GM18498 (cell line): ENCODE measurements around the gene LSAMP.

Experiments used
- ATAC-seq: cut with Tn5 transposase; IDR thresholded peaks from one replicate; pipeline ENCODE4 v1.9.1; 2021; ENCODE audit warnings: mild to moderate bottlenecking, moderate library complexity; ENCODE audit not compliant: unreplicated experiment

The LSAMP gene

DNA sequence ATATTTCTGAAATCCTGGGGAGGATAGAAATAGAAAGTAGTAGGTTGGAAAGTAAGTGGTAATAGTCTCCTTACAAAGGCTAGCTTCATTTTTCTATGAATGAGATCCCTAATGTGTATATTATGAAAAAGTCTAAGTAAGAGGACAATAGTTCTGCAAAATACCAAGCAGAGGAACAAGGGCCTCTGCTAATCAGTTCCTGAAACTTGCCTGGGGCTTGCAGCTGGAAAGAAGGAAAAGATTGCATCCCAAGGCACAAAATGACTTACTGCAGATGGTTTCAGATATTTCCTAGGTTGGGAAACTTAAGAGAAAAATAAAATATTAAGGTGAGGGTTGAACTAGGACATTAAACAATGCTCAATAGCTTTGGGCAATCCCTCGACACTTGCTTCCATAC lies 528.4 kb downstream of the LSAMP start:
- no peak for ATAC-seq

DNA sequence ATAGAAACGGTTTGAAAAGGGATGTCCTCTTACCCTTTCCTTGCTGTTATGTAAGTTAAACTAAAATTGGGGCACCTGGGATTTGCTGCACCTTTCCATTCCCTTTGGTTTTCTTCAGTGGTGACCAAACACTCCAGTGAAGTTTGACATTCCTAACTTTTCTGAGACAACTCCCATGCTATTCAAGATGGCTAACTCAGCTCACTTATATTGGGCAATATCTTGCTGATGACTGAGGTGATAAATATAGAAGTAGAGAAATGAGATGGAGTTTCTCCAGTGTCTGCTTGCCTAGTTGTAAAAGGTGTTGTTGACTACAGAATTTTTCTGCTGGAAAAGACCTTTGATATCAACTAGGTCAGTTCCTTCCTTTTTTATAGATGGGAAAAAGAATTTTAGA lies 530.2 kb downstream of the LSAMP start:
- ATAC-seq = no peak

DNA sequence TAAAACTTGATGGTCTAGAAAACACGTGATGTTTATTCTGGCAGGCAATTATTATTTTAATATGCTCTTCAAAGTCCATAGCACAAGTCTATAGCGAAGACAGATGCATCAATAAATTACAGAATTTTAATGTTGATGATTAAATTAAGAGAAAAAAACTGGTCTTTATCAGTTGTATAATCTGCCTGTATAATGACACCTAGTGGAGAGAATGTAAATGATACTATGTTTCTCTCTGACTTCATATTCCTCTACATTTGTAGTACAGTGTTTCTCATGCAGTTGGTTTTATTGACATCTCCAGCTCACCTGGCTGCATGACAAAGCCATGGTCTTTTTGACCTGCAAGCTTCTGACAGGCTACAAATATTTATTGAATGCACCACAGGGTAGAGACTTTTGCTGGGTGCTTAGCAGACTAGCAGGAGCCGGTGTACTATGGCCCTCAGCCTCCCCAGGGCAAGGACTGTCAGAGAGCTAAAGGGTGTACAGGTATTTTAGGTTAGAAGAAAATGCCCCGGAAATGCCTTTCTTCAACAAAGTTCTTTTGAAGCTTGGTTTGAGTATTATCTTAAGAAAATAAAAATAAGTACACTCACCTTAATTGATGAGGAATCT lies 532.1 kb downstream of the LSAMP start:
- no peak for ATAC-seq

DNA sequence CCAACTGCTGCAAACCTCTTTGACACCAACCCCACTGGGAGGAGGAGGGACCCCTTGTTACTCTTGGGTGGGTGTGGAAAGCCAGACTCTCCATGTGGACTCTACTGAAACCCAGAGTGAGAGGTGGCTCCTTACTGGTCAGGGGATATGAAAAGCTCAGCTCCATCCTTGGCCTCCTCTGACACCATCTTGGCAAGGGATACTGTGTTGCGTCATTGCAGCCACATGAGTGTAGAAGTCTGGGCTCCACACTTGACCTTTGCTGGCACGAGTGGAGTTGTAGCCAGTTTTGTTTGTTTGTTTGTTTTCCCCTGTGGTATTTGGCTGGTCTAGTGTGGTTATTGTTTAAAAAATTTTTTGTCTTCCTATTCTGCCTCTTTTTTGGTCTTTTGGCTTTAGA lies 532.9 kb downstream of the LSAMP start:
- no peak for ATAC-seq

DNA sequence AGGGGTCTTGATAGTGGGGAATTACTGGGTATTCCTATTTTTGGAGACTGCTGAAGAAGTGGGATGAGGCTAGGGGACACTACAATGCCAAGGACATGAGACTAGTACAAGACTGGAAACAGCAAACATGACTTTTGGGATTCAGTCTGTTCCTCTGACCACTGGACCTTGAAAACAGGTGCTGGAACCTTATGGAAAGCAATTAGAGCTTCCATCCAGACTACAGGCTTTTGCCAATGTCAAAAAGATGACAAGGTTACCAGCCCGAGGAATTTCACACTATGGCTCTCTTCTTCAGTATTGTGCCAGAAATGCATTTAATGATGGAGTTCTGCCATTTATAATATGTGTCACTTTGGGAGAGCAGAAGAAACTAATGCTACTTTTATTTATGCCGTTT lies 539.4 kb downstream of the LSAMP start:
- ATAC-seq = no peak

DNA sequence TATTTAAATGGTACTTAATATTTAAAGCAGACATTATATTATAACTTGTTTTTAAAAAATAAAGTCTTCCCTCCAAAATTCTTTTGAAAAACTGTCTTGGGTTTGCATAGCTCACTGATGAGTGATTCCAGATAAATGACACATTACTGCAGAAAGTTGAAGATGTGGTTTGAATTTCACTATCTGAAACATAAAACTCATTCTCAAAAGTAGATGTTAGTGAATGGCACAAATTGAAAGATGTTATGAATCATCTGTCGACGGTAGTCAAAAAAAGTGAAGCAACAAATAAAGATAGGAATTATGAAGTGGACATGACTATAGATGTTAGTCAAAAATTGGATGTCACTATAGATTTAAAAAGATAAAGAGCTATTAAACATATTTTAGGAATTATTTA lies 541.4 kb downstream of the LSAMP start:
- ATAC-seq = no peak

DNA sequence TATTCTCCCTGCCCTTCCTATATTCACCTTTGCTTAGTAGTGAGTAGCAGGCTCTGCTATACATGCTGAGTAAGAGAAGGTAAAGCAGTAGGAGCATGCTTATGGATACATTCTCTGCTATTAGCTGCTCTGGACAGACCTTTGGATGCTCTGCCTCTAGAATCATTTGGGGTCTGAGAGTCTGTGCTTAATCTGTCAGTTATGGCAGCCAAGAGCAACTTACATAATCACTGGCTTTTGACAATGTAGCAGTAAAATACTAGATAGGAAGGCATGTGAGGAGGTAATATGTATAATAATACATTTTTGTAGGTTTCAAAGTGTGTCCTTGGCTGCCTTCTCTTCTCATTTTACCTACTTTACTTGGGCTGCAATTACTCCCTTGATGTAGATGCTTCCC lies 544.3 kb downstream of the LSAMP start:
- no peak for ATAC-seq

DNA sequence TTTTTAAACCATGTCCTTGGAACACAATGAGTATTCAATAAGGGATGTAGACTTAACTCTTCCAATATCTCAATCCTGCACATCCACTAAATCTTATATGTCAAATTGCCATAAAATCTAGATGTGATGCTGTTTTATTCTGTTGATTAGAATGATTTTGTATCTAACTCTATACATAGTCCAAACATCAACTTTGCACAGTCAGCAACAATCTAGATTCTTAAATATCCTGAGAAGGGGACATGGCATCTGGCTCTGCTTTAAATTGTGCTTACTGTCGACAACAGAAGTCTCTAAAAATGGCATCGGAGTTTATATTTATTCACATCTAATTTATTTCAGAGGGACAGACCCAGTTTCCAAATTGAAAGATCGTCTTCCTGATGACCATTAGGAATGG lies 545.8 kb downstream of the LSAMP start:
- no peak for ATAC-seq

DNA sequence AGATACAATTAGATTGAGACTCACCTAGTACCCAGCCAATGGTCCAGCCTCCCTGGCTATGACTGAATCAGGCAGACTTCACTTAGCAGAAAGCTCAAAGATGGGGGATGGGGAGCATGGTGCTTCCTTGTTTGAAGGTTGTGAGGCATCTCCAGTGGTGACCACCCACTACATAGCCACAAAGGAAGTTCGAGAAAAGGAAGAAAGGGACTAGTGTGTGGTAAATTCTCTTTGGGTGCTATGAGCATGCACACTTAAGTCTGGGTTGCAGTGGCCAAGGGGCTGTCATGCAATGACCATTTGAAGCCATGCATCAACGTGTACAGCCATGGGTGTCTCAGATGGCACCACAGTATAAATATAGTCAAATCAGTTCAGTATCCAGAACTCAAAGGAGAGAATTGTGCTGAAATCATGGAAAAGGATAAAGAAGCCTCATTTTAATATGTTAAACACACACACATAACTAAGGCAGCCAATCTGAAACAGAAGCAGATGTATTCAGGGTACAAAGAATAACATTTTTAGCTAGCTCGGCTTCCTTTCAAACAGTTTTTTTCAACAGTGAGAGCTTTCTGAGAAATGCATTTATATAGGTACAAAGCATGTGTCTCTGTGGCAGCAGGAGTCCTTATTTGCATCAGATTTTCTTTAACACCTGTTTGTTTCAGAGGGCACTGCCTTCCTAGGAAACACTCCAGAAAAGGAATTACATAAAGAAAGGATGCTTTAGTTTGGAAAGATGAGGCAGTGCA lies 546.5 kb downstream of the LSAMP start:
- ATAC-seq = no peak

DNA sequence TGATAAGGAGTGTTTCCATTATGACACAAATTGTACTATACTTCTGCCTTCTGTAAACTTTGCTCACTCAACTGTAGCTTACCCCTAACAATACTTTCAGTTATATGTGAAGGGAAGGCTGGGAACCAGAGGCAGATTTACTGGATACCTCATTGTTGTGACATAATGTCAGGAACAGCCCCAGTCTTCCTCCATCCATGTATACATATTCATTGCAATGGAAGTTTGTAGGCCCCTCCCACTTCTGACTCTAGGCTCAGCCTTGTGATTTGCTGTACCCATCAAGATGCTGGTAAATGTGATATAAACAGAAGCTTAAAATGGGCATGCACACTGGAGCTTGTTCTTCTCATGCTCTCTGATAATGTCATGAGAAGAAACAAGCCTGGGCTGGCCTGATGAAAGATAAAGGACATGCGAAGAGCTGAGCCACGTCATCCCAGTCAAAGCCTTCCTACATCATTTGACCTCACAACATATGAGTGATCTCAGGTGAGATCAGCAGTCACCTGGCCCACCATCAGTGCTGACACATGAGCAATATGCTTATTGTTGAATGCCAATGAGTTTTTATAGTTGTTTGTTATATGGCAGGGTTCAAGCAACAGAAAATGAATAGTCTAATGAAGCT lies 554.2 kb downstream of the LSAMP start:
- ATAC-seq = no peak

DNA sequence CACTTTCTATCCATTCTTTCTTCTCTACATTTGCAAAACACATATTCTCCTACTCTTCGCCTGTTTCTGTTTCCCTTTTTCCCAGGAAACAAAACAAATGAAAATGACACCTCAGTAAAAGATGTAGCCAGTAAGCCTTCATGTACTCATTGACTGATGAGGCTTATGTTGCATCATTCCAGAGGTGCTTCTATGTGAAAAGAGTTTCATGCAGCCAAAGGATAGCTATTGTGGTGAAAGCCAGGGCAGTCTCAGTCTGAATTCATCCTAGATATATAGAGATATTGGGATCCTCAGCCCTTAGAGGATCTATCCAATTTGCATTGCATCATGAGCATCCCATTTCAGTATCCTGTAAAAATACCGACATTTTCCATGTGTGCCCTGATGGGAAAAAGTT lies 554.7 kb downstream of the LSAMP start:
- no peak for ATAC-seq

DNA sequence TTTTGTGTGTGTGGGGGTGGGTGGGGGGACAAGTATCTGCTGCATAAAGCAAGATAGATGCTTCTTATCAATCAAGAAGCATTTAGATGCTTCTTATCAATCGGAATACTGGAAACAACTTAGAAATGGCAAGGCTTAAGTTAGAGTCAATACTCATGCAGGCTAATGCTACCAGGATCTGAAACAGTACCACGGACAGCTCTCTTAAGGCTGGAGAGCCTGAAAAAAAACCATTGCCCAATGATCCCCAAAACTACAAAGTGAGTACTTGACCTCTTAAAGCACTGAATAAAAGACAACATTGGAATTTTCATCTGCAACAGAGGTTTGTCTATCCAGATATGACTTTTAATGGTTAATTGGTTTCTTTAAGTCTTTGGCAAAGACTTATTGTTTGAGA lies 559.7 kb downstream of the LSAMP start:
- ATAC-seq = no peak

DNA sequence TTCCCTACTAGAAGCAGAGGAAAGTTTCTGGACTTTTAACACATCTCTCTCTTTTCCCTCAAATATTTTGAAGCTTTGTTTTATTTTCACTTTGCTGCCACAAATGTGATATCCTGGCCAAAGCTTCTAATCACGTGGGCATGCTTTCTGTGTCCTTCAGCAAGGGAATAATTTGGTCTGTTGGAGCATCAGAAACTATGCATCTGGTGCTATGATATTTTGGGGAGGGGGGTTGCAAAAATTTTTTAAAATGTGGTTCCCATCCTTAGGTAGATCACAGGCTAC lies 567.7 kb downstream of the LSAMP start:
- ATAC-seq = no peak

DNA sequence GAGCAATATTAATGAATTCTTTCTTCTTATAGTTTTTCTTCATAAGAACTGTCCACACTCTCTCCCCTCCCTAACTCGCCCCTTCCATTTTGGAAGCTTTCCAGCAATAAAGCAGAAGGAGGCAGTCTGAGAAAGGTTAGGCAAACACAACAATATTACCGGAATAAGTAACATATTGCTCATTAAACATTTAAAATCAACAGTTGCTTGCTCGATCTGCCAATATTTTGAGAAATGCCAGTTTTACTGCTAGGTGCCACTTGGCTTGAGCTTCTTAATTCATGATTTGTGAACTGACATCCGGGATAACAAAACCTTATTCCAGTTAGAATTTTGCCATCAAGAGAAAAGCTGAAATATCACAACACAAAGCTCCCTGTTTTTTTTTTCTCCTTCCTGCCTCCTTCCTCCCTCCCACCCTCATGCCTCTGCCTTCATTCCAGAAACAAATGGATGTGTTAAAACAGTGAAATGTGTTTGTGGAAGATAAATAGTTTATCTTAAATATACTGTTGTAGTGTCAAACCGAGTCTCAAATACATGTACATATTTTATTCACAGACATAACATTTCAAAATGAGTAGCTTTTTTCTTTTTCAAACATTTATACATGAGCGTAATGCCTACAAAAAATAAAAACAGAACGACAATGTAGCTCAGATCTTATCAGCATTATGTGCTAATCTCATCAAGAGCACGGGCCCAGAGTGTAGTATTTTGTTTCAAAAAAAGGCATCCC lies 568.2 kb downstream of the LSAMP start:
- ATAC-seq = no peak

DNA sequence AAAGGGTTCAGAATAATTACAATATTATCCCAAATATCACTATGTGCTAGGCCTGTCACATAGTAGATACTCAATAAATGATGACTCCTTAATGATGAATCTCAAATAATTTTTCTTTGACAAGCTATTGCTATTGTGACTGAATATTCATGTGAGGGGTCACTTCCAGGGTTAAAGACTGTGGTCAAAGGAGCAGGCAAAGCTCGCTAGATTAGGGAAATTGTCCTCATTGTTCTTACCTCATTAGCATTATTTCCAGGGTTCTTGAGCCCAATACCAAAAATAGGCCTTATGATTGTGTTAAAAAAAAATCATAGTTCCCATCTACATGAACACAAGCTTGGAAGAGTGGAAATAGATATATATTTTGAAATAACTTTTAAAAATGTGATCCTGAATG lies 569.8 kb downstream of the LSAMP start:
- ATAC-seq = no peak

DNA sequence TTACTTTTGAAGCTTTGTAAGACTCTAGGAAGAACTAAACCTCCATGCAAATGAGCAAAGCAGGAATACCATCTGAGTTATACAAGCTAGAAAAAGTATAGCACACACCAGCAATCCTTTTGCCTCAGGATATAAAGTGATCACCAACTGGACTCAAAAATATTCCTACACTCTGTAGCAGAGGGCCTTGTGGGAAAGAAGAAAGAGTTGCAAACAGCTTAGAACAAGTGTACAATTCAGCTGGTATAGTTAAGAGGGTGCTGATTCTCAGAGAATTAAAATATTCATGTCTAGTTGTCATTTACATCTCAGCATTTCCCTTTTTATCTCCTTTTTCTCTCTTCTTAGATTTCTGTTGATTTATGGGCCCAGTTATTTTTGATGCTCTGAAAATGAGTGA lies 573.6 kb downstream of the LSAMP start:
- no peak for ATAC-seq

DNA sequence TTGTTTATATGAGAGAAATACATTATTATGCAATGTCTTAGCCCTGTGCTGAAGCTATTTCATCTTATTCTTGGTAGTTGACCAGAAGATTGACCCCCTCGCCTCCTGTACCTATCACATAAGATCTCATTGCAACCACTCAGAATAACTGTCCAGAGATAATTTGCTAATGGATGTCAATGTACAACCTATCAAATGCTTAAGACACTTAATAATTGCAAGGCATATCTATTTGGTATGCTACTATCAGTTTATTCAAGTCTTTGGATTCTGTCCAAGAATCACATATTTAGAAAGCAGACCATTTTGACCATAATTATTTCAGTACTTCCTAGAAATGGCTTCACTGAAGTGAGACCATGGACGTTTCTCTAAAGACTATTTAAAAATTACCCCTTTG lies 580.4 kb downstream of the LSAMP start:
- no peak for ATAC-seq

DNA sequence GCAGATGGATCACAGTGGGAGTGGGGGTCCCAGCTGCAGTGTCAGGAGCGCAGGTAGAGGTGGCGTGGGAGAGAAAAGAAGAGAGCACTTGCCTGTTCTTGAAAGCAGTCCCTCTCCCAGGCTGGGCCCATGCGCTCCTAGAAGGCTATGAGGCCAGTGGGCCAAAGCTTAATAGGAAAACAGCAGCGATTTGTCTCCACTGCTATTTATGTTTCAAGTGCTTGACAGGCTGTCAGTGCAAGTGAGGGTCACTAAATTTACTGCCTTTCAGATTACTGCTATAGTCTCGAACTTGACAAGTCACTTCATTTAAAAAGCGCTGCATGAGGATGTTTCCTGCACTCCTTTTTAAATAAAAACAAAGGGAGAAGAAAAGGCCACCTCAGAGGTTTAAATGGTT lies 582.4 kb downstream of the LSAMP start:
- ATAC-seq = no peak

DNA sequence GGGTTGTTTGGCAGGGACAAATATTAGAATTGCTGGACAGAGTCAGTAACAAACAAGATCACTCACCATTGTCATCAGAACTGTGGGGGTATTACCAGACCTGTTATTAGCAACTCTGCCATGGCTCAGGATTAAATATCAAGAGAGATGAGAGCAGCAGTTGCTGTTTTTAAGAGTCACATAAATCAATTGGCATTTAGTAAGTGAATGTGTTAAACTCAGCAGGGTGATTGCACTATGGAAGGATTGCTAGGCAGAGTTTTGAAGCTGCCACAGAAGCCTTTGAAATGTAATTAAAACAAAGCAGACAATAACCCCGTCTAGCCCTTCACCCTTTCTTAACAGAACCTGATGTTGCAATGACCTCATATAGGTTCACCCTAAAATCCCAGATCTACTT lies 583.2 kb downstream of the LSAMP start:
- no peak for ATAC-seq

DNA sequence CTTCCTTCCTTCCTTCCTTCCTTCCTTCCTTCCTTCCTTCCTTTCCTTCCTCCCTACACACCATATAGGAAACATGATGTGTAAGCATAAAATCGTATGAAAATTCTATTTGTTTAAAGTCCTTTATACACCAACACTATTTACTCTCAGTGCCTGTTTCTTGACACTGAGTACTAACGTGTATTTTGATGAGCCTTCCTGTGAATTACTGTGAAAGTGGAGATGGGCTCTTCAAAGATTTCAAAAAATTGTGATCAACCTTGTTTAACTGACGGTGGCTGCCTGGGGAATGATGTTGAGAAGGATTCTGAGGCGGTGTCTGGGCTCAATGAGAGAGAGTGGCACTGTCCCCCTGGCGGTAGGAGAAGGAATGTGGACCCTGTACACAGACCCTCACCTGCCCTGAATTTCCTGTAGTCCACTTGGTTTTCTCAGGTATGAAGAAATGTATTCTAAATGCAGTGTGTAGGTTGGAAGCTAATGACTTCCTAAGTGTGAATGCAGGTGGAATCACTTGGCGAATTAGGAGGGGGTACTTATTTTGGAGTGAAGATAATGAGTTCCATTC lies 584.0 kb downstream of the LSAMP start:
- no peak for ATAC-seq

DNA sequence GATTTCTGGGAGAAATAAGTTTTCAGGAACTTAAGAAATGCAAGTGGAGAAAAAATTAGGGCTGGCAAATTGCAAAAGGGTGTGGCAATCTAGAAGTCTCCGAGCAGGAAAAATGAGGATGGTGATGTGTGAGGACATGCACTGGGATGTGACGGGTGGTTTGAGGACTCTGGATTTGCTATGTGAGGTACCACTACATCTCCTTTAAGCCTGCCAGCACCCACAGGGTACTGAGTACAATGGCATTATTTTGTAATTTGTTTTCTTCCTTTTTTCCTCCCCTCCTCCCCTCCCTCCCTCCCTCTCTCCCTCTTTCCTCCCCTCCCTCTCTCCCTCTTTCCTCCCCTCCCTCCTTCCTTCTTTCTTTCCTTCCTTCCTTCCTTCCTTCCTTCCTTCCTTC lies 584.5 kb downstream of the LSAMP start:
- ATAC-seq = no peak
